Neural progenitor cell (in vitro differentiated cells): ENCODE results near the gene C1orf226. TPM values are rescaled to one million over a fixed set of nuclear protein-coding genes. Genes with fewer than 3 reads are reported as not detected.

Experiments
- DNase-seq: peaks from one replicate; pipeline ENCODE4 v3.0.0-alpha.2; 2016; ENCODE audit warnings: low spot score
- H2AFZ ChIP-seq: fragments of 200-600 bp; sonication (generic); replicated peaks from 2 replicates; pipeline ENCODE4 v1.6.1; 2016; ENCODE audit warnings: antibody characterized with exemption
- H3F3A ChIP-seq: fragments of 200-600 bp; sonication (generic); 2 replicates; pipeline ENCODE4 v1.6.1; 2016; ENCODE audit warnings: antibody characterized with exemption, low read depth
- H3K27ac ChIP-seq: fragments of 200-600 bp; sonication (generic); 2 replicates; pipeline ENCODE4 v1.5.1; 2016; ENCODE audit warnings: mild to moderate bottlenecking
- H3K27me3 ChIP-seq: fragments of 200-600 bp; sonication (generic); 2 replicates; pipeline ENCODE4 v1.6.1; 2016; ENCODE audit warnings: mild to moderate bottlenecking, moderate library complexity
- H3K36me3 ChIP-seq: fragments of 200-600 bp; sonication (generic); 2 replicates; pipeline ENCODE4 v1.5.1; 2016
- H3K4me1 ChIP-seq: fragments of 200-600 bp; sonication (generic); 2 replicates; pipeline ENCODE4 v1.6.1; 2016; ENCODE audit warnings: mixed run types
- H3K4me2 ChIP-seq: fragments of 200-600 bp; sonication (generic); 2 replicates; pipeline ENCODE4 v1.6.1; 2016
- H3K4me3 ChIP-seq: fragments of 200-600 bp; sonication (generic); 2 replicates; pipeline ENCODE4 v1.5.1; 2016
- H3K79me2 ChIP-seq: fragments of 200-600 bp; sonication (generic); 2 replicates; pipeline ENCODE4 v1.6.1; 2016; ENCODE audit warnings: low read depth
- H3K9ac ChIP-seq: fragments of 200-600 bp; sonication (generic); 2 replicates; pipeline ENCODE4 v1.6.1; 2016
- H3K9me3 ChIP-seq: fragments of 200-600 bp; sonication (generic); 2 replicates; pipeline ENCODE4 v1.5.1; 2016; ENCODE audit warnings: low read depth
- H4K20me1 ChIP-seq: fragments of 200-600 bp; sonication (generic); 2 replicates; pipeline ENCODE4 v1.6.1; 2016; ENCODE audit warnings: low read depth
- H3K27ac Mint-ChIP-seq: 3 replicates; pipeline ENCODE4 v1.8.0; 2021; ENCODE audit warnings: mixed read lengths
- H3K27me3 Mint-ChIP-seq: 2 replicates; pipeline ENCODE4 v1.8.0; 2022; ENCODE audit warnings: low read depth, mild to moderate bottlenecking, inconsistent platforms, moderate library complexity, mixed read lengths; ENCODE audit not compliant: insufficient read depth
- H3K36me3 Mint-ChIP-seq: 3 replicates; pipeline ENCODE4 v1.8.0; 2021; ENCODE audit warnings: mixed read lengths
- H3K4me1 Mint-ChIP-seq: 3 replicates; pipeline ENCODE4 v1.8.0; 2021; ENCODE audit warnings: mixed read lengths
- H3K4me3 Mint-ChIP-seq: 3 replicates; pipeline ENCODE4 v1.8.0; 2021; ENCODE audit warnings: mild to moderate bottlenecking, moderate library complexity, mixed read lengths
- H3K9me3 Mint-ChIP-seq: 3 replicates; pipeline ENCODE4 v1.8.0; 2020; ENCODE audit warnings: mixed read lengths
- CTCF ChIP-seq: fragments of 200-600 bp; sonication (generic); IDR thresholded peaks from 2 replicates; pipeline ENCODE4 v1.5.1; 2017; ENCODE audit warnings: antibody characterized with exemption, mild to moderate bottlenecking
- EZH2 ChIP-seq: fragments of 200-600 bp; sonication (generic); IDR thresholded peaks from 2 replicates; pipeline ENCODE4 v1.6.1; 2017; ENCODE audit warnings: antibody characterized with exemption, mild to moderate bottlenecking, moderate library complexity
- EZH2phosphoT487 ChIP-seq: fragments of 200-600 bp; sonication (generic); IDR thresholded peaks from 2 replicates; pipeline ENCODE4 v1.6.1; 2017; ENCODE audit warnings: antibody characterized with exemption
- total RNA-seq: library from RNA; depleted of rRNA; stranded (reverse); fragments of >200 nt; gene quantifications from 2 replicates; pipeline ENCODE4 v1.2.3, GENCODE V29; 2015; ENCODE audit warnings: low replicate concordance

C1orf226 gene
- total RNA-seq, 1 donor from 2014 or later = 3.9 TPM

- H3K27me3 ChIP-seq = no peaks in the 10 kb centered on the region
- H3K4me2 ChIP-seq = no peak overlapping the region
- H3F3A ChIP-seq = no peaks in the 10 kb centered on the region
- no peaks in the 10 kb centered on the region for H3K9me3 Mint-ChIP-seq
- peaks cover 22% of the 10 kb centered on the region for H3K4me1 ChIP-seq
- H3K9me3 ChIP-seq = no peaks in the 10 kb centered on the region
- H3K4me1 Mint-ChIP-seq = peaks cover 25% of the 10 kb centered on the region
- H3K4me3 ChIP-seq = no peak overlapping the region
- TF ChIP-seq EZH2phosphoT487 (no peak), EZH2 (no peak)
- H4K20me1 ChIP-seq = no peaks in the 10 kb centered on the region
- no peak overlapping the region for H2AFZ ChIP-seq
- H3K36me3 Mint-ChIP-seq = peaks cover 34% of the 10 kb centered on the region
- no peak overlapping the region for H3K4me3 Mint-ChIP-seq
- no peak for DNase-seq
- H3K9ac ChIP-seq = no peak overlapping the region
- H3K36me3 ChIP-seq = no peaks in the 10 kb centered on the region
- H3K27ac Mint-ChIP-seq = no peak overlapping the region
- no peak overlapping the region for H3K27ac ChIP-seq
- H3K79me2 ChIP-seq = no peaks in the 10 kb centered on the region
- H3K27me3 Mint-ChIP-seq = peaks cover 2% of the 10 kb centered on the region
Observed at GRCh38 chr1:162380061-162380846, 1.3 kb upstream of the C1orf226 start.

DNA sequence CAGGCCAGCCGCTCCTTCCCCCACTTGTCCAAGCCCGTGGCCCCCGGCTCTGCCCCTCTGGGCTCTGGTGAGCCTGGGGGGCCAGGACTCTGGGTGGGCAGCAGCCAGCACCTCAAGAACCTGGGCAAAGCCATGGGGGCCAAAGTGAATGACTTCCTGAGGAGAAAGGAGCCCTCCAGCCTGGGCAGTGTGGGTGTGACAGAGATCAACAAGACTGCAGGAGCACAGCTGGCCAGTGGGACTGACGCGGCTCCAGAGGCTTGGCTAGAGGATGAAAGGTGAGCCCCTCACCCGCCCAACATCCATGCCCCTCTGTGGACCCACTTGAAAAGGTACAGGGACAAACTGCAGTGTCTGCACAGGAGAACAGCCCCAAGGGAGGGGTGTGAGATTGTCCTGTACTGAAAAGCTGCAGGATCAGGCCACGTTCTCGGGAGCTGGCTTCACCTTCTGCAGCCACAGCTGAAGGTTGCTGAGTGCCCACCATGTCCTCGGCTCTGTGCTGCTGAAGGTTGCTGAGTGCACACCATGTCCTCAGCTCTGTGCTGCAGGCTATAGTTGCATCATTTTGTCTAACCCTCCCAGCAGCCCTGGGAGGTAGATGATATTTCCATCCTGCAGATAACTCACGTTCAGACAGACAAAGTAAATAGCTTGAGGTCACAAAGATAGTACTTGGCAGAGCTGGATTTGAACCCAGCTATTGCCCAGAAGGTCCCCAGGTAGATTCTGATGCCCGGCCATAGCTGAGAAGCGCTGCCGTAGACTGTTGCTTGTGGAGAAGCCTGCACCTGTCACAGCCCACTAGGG is 618 bp downstream of the C1orf226 start:
- Histone ChIP-seq H3K27ac (no peak overlapping the region), H3K27me3 (no peaks in the 10 kb centered on the region), H3K4me2 (no peak overlapping the region), H3K9ac (no peak overlapping the region), H4K20me1 (no peaks in the 10 kb centered on the region), H3K9me3 (no peaks in the 10 kb centered on the region), H3K4me3 (no peak overlapping the region), H3K4me1 (peaks cover 24% of the 10 kb centered on the region), H3K79me2 (no peaks in the 10 kb centered on the region), H3K36me3 (no peaks in the 10 kb centered on the region), H2AFZ (no peak overlapping the region), H3F3A (peaks cover under 1% of the 10 kb centered on the region)
- peaks cover 4% of the 10 kb centered on the region for H3K27me3 Mint-ChIP-seq
- no peak for DNase-seq
- no peaks in the 10 kb centered on the region for H3K9me3 Mint-ChIP-seq
- H3K36me3 Mint-ChIP-seq = peaks cover 26% of the 10 kb centered on the region
- no peak overlapping the region for H3K27ac Mint-ChIP-seq
- no peak overlapping the region for H3K4me3 Mint-ChIP-seq
- H3K4me1 Mint-ChIP-seq = peaks cover 38% of the 10 kb centered on the region
- TF ChIP-seq EZH2 (no peak), CTCF (no peak), EZH2phosphoT487 (no peak)

DNA sequence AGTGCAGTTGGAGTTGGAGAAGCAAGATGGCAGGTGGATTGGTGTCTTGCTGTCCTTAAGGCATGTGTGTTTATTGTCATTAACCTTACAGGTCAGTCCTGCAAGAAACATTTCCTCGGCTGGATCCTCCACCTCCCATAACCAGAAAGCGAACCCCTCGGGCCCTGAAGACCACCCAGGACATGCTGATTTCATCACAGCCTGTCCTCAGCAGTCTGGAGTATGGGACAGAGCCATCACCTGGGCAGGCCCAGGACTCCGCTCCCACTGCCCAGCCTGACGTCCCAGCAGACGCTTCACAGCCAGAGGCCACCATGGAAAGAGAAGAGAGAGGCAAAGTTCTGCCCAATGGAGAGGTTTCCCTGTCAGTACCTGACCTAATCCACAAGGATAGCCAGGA is 1.6 kb downstream of the C1orf226 start:
- no peaks in the 10 kb centered on the region for H3K9me3 Mint-ChIP-seq
- peak overlapping the region; percentile 87 for H3K27ac Mint-ChIP-seq
- TF ChIP-seq EZH2phosphoT487 = no peak
- TF ChIP-seq CTCF = no peak
- TF ChIP-seq EZH2 = no peak
- Histone ChIP-seq H3K79me2 (no peaks in the 10 kb centered on the region), H3K27me3 (no peaks in the 10 kb centered on the region), H3K4me2 (no peak overlapping the region), H3K36me3 (no peaks in the 10 kb centered on the region), H3K9ac (no peak overlapping the region), H2AFZ (no peak overlapping the region), H3K4me1 (peaks cover 33% of the 10 kb centered on the region), H4K20me1 (no peaks in the 10 kb centered on the region), H3K4me3 (no peak overlapping the region), H3K27ac (no peak overlapping the region), H3K9me3 (no peaks in the 10 kb centered on the region), H3F3A (peaks cover 10% of the 10 kb centered on the region)
- peaks cover 26% of the 10 kb centered on the region for H3K36me3 Mint-ChIP-seq
- peaks cover 4% of the 10 kb centered on the region for H3K27me3 Mint-ChIP-seq
- no peak overlapping the region for H3K4me3 Mint-ChIP-seq
- DNase-seq = no peak
- H3K4me1 Mint-ChIP-seq = peaks cover 48% of the 10 kb centered on the region
